ENCODE measurements around the gene CAPN5. TPM values are rescaled to one million over a fixed set of nuclear protein-coding genes. Genes with fewer than 3 reads are reported as not detected.

Gene CAPN5
- total and polyA plus RNA-seq, 2 donors (not counting 1 experiment from before 2014, with no cell fraction given): 17.5 to 20.4 TPM

DNA sequence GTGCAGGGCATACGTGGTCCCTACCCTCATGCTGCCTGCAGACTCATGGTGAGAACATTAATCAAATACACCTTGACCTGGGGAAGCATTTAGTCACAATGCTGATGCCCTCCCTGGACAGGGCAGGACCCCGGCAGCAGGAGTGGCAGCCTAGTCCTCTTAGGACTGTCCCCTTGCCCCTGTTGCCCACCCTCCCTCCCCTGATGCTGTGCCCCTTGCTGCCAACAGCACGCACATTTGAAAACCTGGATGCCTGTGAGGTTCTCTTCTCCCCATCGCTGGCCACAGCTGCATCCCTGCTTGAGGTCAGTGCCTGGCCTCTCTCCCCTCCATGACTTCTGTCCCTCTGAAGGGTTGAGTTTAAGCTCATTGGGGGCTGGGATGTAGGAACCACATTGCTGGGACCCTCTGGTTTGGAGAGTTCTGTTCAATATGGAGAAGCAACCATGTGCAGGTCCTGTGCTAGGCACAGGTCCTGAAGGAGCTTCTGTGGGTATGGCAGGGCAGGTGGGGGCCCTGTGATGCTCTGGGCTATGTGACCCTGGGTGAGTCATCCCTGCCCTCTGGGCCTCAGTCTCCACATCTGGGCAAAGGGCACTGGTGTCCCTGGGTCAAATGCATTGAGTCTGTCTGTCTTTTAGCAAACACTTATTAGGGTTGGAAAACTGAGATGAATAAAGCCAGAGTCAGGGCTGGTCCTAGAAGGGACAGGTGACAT lies 92.6 kb downstream of the CAPN5 start:
- H3K4me2 ChIP-seq (ENCODE audit: extremely low read depth, insufficient read depth, low read length): no peak overlapping the region
- no peaks in the 10 kb centered on the region for H4K20me1 ChIP-seq (ENCODE audit: control insufficient read depth, extremely low read depth, insufficient read depth, low read length)
- TF ChIP-seq EZH2 (IDR thresholded peaks at IDR 0.05; ENCODE audit: low read length, missing control alignments): no peak
- TF ChIP-seq, protein P1, sequence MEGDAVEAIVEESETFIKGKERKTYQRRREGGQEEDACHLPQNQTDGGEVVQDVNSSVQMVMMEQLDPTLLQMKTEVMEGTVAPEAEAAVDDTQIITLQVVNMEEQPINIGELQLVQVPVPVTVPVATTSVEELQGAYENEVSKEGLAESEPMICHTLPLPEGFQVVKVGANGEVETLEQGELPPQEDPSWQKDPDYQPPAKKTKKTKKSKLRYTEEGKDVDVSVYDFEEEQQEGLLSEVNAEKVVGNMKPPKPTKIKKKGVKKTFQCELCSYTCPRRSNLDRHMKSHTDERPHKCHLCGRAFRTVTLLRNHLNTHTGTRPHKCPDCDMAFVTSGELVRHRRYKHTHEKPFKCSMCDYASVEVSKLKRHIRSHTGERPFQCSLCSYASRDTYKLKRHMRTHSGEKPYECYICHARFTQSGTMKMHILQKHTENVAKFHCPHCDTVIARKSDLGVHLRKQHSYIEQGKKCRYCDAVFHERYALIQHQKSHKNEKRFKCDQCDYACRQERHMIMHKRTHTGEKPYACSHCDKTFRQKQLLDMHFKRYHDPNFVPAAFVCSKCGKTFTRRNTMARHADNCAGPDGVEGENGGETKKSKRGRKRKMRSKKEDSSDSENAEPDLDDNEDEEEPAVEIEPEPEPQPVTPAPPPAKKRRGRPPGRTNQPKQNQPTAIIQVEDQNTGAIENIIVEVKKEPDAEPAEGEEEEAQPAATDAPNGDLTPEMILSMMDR (conservative IDR thresholded peaks at IDR 0.05 in 1 of 2, IDR thresholded peaks at IDR 0.05 in 1 of 2; ENCODE audit: low read depth in 1 of 2, low read length in 2 of 2): no peak
- no peak overlapping the region for H3K9ac ChIP-seq (ENCODE audit: insufficient read depth, low read length)
- no peak overlapping the region for H2AFZ ChIP-seq (ENCODE audit: low read length)
- H3K9me3 ChIP-seq (ENCODE audit: control insufficient read depth, insufficient read depth, low read depth, low read length): no peaks in the 10 kb centered on the region
- H3K4me3 ChIP-seq (replicated peaks in 1 of 4; ENCODE audit: control extremely low read depth in 1 of 4, insufficient read depth in 1 of 4, low read depth in 3 of 4, low read length in 4 of 4): no peak overlapping the region
- no peaks in the 10 kb centered on the region for H3K79me2 ChIP-seq (ENCODE audit: control insufficient read depth, insufficient read depth, low read length)
- no peaks in the 10 kb centered on the region for H3K4me1 ChIP-seq (ENCODE audit: control insufficient read depth, extremely low read depth, insufficient read depth, low read length)
- no peaks in the 10 kb centered on the region for H3K27me3 ChIP-seq (ENCODE audit: control insufficient read depth, insufficient read depth, low read length)
- no peak overlapping the region for H3K27ac ChIP-seq (ENCODE audit: insufficient read depth, low read length)
- no peak for DNase-seq (ENCODE audit: low read depth in 2 of 2)
- H3K36me3 ChIP-seq (ENCODE audit: control insufficient read depth, insufficient read depth, low read length): no peaks in the 10 kb centered on the region

DNA sequence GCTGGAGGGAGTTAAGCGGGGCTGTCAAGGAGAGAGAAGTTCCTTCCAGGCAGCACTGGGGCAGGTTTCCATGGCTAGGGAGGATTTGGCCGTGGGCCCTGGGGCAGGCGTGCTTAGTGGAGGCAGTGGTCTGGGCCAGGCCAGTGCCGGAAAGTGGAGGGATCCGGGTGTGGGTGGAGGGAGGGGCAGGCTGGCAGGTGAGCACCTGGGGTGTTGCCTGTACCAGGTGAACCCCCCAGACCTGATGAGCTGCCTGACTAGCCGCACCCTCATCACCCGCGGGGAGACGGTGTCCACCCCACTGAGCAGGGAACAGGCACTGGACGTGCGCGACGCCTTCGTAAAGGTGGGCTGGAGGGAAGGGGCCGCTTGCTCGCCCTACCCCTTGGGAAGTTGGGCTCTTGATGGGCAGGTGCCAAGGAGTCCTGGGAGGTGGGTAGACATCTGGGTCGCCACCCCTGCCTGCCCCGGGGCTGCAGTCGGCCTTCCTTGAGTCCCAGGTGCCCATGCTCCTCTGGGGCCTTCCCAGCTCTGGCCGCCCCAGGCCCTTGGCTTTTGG lies 93.2 kb downstream of the CAPN5 start:
- no peaks in the 10 kb centered on the region for H4K20me1 ChIP-seq (ENCODE audit: control insufficient read depth, extremely low read depth, insufficient read depth, low read length)
- no peaks in the 10 kb centered on the region for H3K27me3 ChIP-seq (ENCODE audit: control insufficient read depth, insufficient read depth, low read length)
- no peak overlapping the region for H3K4me3 ChIP-seq (replicated peaks in 1 of 4; ENCODE audit: control extremely low read depth in 1 of 4, insufficient read depth in 1 of 4, low read depth in 3 of 4, low read length in 4 of 4)
- H3K4me1 ChIP-seq (ENCODE audit: control insufficient read depth, extremely low read depth, insufficient read depth, low read length): no peaks in the 10 kb centered on the region
- TF ChIP-seq, protein P1 (conservative IDR thresholded peaks at IDR 0.05 in 1 of 2, IDR thresholded peaks at IDR 0.05 in 1 of 2; ENCODE audit: low read depth in 1 of 2, low read length in 2 of 2): no peak
- TF ChIP-seq EZH2 (IDR thresholded peaks at IDR 0.05; ENCODE audit: low read length, missing control alignments): no peak
- H3K27ac ChIP-seq (ENCODE audit: insufficient read depth, low read length): no peak overlapping the region
- no peak overlapping the region for H3K4me2 ChIP-seq (ENCODE audit: extremely low read depth, insufficient read depth, low read length)
- DNase-seq (ENCODE audit: low read depth in 2 of 2): no peak
- H3K9ac ChIP-seq (ENCODE audit: insufficient read depth, low read length): no peak overlapping the region
- H3K36me3 ChIP-seq (ENCODE audit: control insufficient read depth, insufficient read depth, low read length): no peaks in the 10 kb centered on the region
- H3K9me3 ChIP-seq (ENCODE audit: control insufficient read depth, insufficient read depth, low read depth, low read length): no peaks in the 10 kb centered on the region
- no peaks in the 10 kb centered on the region for H3K79me2 ChIP-seq (ENCODE audit: control insufficient read depth, insufficient read depth, low read length)
- no peak overlapping the region for H2AFZ ChIP-seq (ENCODE audit: low read length)

DNA sequence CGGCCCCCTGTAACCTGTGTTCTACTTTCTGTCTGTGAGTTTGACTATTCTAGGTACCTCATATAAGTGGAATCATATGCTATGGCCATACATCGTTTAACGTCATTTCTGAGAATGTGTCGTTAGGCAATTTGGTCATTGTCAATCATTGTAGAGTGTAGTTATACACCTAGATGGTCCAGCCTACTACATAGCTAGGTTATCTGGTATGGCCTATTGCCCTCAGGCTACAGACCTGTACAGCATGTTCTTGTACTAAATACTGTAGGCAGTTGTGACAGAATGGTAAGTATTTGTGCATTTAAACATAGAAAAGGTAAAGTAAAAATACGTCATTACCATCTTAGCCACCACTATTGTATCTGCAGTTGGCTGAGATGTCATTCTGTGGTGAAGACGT lies 96.5 kb downstream of the CAPN5 start:
- Histone ChIP-seq H3K79me2 (ENCODE audit: control insufficient read depth, insufficient read depth, low read length) (no peaks in the 10 kb centered on the region), H4K20me1 (ENCODE audit: control insufficient read depth, extremely low read depth, insufficient read depth, low read length) (no peaks in the 10 kb centered on the region), H3K9ac (ENCODE audit: insufficient read depth, low read length) (no peak overlapping the region), H3K4me1 (ENCODE audit: control insufficient read depth, extremely low read depth, insufficient read depth, low read length) (no peaks in the 10 kb centered on the region), H3K27me3 (ENCODE audit: control insufficient read depth, insufficient read depth, low read length) (peaks cover 8% of the 10 kb centered on the region), H3K4me2 (ENCODE audit: extremely low read depth, insufficient read depth, low read length) (no peak overlapping the region), H2AFZ (ENCODE audit: low read length) (no peak overlapping the region), H3K27ac (ENCODE audit: insufficient read depth, low read length) (no peak overlapping the region), H3K4me3 (replicated peaks in 1 of 4; ENCODE audit: control extremely low read depth in 1 of 4, insufficient read depth in 1 of 4, low read depth in 3 of 4, low read length in 4 of 4) (no peak overlapping the region), H3K36me3 (ENCODE audit: control insufficient read depth, insufficient read depth, low read length) (no peaks in the 10 kb centered on the region), H3K9me3 (ENCODE audit: control insufficient read depth, insufficient read depth, low read depth, low read length) (no peaks in the 10 kb centered on the region)
- DNase-seq (ENCODE audit: low read depth in 2 of 2): no peak
- TF ChIP-seq EZH2 (IDR thresholded peaks at IDR 0.05; ENCODE audit: low read length, missing control alignments): no peak
- TF ChIP-seq, protein P1 (conservative IDR thresholded peaks at IDR 0.05 in 1 of 2, IDR thresholded peaks at IDR 0.05 in 1 of 2; ENCODE audit: low read depth in 1 of 2, low read length in 2 of 2): no peak

Measured in fibroblast of lung (primary cell).